Upper lobe of left lung (tissue), 4 donors: ENCODE results near the gene VCPKMT.

Experiments used
- POLR2A ChIP-seq, 4 donors: fragments of 450-650 bp; IDR thresholded peaks; one replicate each; pipeline ENCODE4 v1.5.1; 2016 to 2017; ENCODE audit warnings: antibody characterized with exemption in 4 of 4, mild to moderate bottlenecking in 2 of 4
- POLR2AphosphoS5 ChIP-seq, 2 donors: sonication (generic); formaldehyde crosslinking; IDR thresholded peaks; one replicate each; pipeline ENCODE4 v1.5.1; 2017; ENCODE audit warnings: antibody characterized with exemption in 2 of 2
- TF ChIP-seq, protein P1 (sequence below), 6 experiments: fragments of 450-650 bp in 4 of 6; fragments of 200-600 bp in 2 of 6; sonication (generic) in 2 of 6; IDR thresholded peaks; one replicate each; pipeline ENCODE4 v1.5.1; 2016 to 2019; ENCODE audit warnings: antibody characterized with exemption in 6 of 6

DNA sequence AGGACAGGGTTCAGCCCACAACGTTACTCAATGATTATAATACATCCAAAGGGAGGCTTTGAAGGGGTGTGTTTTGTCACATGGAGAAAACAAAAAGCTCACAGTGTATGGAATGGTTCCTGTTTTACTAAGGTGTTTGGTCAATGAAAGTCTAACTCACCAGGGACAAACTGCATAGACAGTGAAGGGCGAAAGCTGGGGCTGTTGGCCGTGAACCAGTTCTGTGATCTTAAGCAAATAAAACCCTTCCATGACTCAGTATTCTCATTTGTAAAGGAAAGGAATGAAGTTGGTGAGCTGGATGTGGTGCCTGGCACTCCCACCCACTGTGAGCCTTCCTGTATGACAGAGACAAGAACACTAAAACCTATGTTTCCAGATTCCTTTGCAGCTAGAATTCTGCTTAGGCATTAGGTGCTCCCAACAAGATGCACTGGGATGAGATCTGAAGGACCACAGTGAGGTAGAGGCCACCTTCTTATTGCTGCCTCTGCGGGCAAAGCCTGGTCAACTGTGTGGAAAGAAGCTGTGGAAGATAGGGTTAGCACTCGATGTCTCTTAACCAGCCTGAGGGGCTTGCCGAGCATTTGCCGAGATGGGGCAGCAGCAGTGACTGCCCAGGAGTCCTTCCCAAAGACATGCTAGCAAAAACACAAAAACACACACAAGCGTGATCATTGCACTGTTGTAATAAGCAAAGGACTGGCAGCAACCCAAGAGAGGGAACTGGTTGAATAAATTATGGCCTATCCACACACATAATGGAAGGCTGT is 48.5 kb downstream of the VCPKMT start:
- TF ChIP-seq, protein P1, sequence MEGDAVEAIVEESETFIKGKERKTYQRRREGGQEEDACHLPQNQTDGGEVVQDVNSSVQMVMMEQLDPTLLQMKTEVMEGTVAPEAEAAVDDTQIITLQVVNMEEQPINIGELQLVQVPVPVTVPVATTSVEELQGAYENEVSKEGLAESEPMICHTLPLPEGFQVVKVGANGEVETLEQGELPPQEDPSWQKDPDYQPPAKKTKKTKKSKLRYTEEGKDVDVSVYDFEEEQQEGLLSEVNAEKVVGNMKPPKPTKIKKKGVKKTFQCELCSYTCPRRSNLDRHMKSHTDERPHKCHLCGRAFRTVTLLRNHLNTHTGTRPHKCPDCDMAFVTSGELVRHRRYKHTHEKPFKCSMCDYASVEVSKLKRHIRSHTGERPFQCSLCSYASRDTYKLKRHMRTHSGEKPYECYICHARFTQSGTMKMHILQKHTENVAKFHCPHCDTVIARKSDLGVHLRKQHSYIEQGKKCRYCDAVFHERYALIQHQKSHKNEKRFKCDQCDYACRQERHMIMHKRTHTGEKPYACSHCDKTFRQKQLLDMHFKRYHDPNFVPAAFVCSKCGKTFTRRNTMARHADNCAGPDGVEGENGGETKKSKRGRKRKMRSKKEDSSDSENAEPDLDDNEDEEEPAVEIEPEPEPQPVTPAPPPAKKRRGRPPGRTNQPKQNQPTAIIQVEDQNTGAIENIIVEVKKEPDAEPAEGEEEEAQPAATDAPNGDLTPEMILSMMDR (IDR thresholded peaks at IDR 0.05) = no peak
- TF ChIP-seq POLR2AphosphoS5 (IDR thresholded peaks at IDR 0.05) (no peak), POLR2A (IDR thresholded peaks at IDR 0.05) (no peak)
